Fibroblast of lung (primary cell): Measurements from ENCODE around the gene RHBDD3. TPM values are rescaled to one million over a fixed set of nuclear protein-coding genes. Genes with fewer than 3 reads are reported as not detected.

Experiments used
- DNase-seq, 2 donors: peaks; one replicate each; pipeline versions ENCODE4 v3.0.0 to v3.0.0-alpha.2; 2010; ENCODE audit warnings: low read depth in 2 of 2
- H2AFZ ChIP-seq: 2 replicates; pipeline ENCODE4 v1.5.1; 2012; ENCODE audit warnings: low read length, control low read depth, inconsistent platforms
- H3K27ac ChIP-seq: 2 replicates; pipeline ENCODE4 v1.5.1; 2011; ENCODE audit warnings: low read length, control low read depth; ENCODE audit not compliant: insufficient read depth
- H3K27me3 ChIP-seq: 2 replicates; pipeline ENCODE4 v1.5.1; 2011; ENCODE audit warnings: mild to moderate bottlenecking, low read length; ENCODE audit not compliant: control insufficient read depth, insufficient read depth
- H3K36me3 ChIP-seq: 2 replicates; pipeline ENCODE4 v1.5.1; 2011; ENCODE audit warnings: low read length; ENCODE audit not compliant: control insufficient read depth, insufficient read depth
- H3K4me1 ChIP-seq: 2 replicates; pipeline ENCODE4 v1.5.1; 2011; ENCODE audit warnings: low read length; ENCODE audit not compliant: control insufficient read depth, insufficient read depth; ENCODE audit errors: extremely low read depth
- H3K4me2 ChIP-seq: 2 replicates; pipeline ENCODE4 v1.5.1; 2011; ENCODE audit warnings: low read length, control low read depth; ENCODE audit not compliant: insufficient read depth; ENCODE audit errors: extremely low read depth
- H3K4me3 ChIP-seq, 4 experiments: fragments of 200-600 bp in 1 of 4; sonication (generic) in 1 of 4; replicated peaks in 1 of 4; 2 replicates each; pipeline ENCODE4 v1.5.1; 2011 to 2016; ENCODE audit warnings: low read length in 4 of 4, low read depth in 3 of 4, mild to moderate bottlenecking in 3 of 4, control low read depth in 2 of 4, inconsistent platforms in 1 of 4, mixed read lengths in 1 of 4; ENCODE audit not compliant: insufficient read depth in 1 of 4; ENCODE audit errors: control extremely low read depth in 1 of 4
- H3K79me2 ChIP-seq: 2 replicates; pipeline ENCODE4 v1.5.1; 2012; ENCODE audit warnings: mild to moderate bottlenecking, low read length, inconsistent platforms; ENCODE audit not compliant: control insufficient read depth, insufficient read depth
- H3K9ac ChIP-seq: 2 replicates; pipeline ENCODE4 v1.5.1; 2011; ENCODE audit warnings: mild to moderate bottlenecking, low read length, control low read depth; ENCODE audit not compliant: insufficient read depth
- H3K9me3 ChIP-seq: 2 replicates; pipeline ENCODE4 v1.5.1; 2012; ENCODE audit warnings: low read depth, low read length; ENCODE audit not compliant: control insufficient read depth, insufficient read depth
- H4K20me1 ChIP-seq: 2 replicates; pipeline ENCODE4 v1.5.1; 2011; ENCODE audit warnings: low read length; ENCODE audit not compliant: control insufficient read depth, insufficient read depth; ENCODE audit errors: extremely low read depth
- EZH2 ChIP-seq: IDR thresholded peaks from 2 replicates; pipeline ENCODE4 v1.5.1; 2012; ENCODE audit warnings: low read length, control low read depth, mild to moderate bottlenecking; ENCODE audit errors: missing control alignments
- polyA plus RNA-seq, 2 donors: library from polyadenylated mRNA; depleted of rRNA in 1 of 2; stranded (reverse) in 1 of 2; unstranded in 1 of 2; fragments of >200 nt; gene quantifications; 2 replicates each; pipeline ENCODE4 v1.2.1, GENCODE V29; 2011 to 2012; ENCODE audit warnings: missing spikeins in 1 of 2
- total RNA-seq: library from RNA; depleted of rRNA; stranded (reverse); fragments of >200 nt; gene quantifications from 2 replicates; pipeline ENCODE4 v1.2.1, GENCODE V29; 2014
- TF ChIP-seq, protein P1 (sequence below), 2 donors: IDR thresholded peaks in 1 of 2; conservative IDR thresholded peaks in 1 of 2; 1 replicate in 1 of 2; 2 replicates in 1 of 2; pipeline ENCODE4 v1.5.1; 2011 to 2012; ENCODE audit warnings: low read length in 2 of 2, control low read depth in 1 of 2, inconsistent platforms in 1 of 2, low read depth in 1 of 2, mild to moderate bottlenecking in 1 of 2

The RHBDD3 gene
- total and polyA plus RNA-seq, 2 donors (not counting 1 experiment from before 2014, with no cell fraction given), result 7.2 to 20.6 TPM

DNA sequence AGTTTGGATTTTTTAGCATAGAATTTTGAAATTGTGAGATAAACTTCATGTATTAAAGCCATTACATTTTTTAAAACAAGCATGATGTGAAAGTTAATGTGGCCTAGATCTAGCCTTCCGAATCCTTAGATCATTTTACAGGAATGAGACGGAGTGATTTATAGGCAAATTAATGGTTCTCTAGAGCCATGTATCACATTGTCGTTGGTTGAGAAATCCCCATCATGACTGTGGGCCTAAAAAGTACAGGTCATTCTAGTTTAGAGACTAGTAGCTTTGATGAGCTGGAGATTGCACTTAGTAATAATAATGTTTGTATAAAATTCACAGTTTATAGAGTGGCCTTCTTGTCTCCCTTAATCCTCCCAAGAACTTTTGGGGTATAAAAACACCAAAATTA is 7.4 kb upstream of the RHBDD3 start:
- peaks cover 92% of the 10 kb centered on the region for H3K79me2 ChIP-seq
- H3K4me2 ChIP-seq, result no peak overlapping the region
- no peak overlapping the region for H3K9ac ChIP-seq
- no peak for DNase-seq
- H3K27ac ChIP-seq, result no peak overlapping the region
- H3K36me3 ChIP-seq, result peaks cover 13% of the 10 kb centered on the region
- H3K27me3 ChIP-seq, result no peaks in the 10 kb centered on the region
- peaks cover 22% of the 10 kb centered on the region for H4K20me1 ChIP-seq
- TF ChIP-seq EZH2, result no peak
- TF ChIP-seq, protein P1, sequence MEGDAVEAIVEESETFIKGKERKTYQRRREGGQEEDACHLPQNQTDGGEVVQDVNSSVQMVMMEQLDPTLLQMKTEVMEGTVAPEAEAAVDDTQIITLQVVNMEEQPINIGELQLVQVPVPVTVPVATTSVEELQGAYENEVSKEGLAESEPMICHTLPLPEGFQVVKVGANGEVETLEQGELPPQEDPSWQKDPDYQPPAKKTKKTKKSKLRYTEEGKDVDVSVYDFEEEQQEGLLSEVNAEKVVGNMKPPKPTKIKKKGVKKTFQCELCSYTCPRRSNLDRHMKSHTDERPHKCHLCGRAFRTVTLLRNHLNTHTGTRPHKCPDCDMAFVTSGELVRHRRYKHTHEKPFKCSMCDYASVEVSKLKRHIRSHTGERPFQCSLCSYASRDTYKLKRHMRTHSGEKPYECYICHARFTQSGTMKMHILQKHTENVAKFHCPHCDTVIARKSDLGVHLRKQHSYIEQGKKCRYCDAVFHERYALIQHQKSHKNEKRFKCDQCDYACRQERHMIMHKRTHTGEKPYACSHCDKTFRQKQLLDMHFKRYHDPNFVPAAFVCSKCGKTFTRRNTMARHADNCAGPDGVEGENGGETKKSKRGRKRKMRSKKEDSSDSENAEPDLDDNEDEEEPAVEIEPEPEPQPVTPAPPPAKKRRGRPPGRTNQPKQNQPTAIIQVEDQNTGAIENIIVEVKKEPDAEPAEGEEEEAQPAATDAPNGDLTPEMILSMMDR (conservative IDR thresholded peaks at IDR 0.05 in 1 of 2, IDR thresholded peaks at IDR 0.05 in 1 of 2; ENCODE audit: low read depth in 1 of 2, low read length in 2 of 2), result no peak
- H3K9me3 ChIP-seq, result no peaks in the 10 kb centered on the region
- H3K4me1 ChIP-seq, result peaks cover 7% of the 10 kb centered on the region
- H2AFZ ChIP-seq, result no peak overlapping the region
- no peak overlapping the region for H3K4me3 ChIP-seq

GRCh38 chr22:29272624-29273023 is 4.8 kb upstream of the RHBDD3 start:
- no peak overlapping the region for H3K27ac ChIP-seq
- H3K4me3 ChIP-seq, result no peak overlapping the region
- no peak overlapping the region for H3K4me2 ChIP-seq
- DNase-seq, result no peak
- H3K9me3 ChIP-seq, result no peaks in the 10 kb centered on the region
- peaks cover 24% of the 10 kb centered on the region for H4K20me1 ChIP-seq
- no peak overlapping the region for H3K9ac ChIP-seq
- peaks cover 94% of the 10 kb centered on the region for H3K79me2 ChIP-seq
- peaks cover 10% of the 10 kb centered on the region for H3K36me3 ChIP-seq
- no peak overlapping the region for H2AFZ ChIP-seq
- peaks cover 13% of the 10 kb centered on the region for H3K4me1 ChIP-seq
- TF ChIP-seq EZH2, result no peak
- TF ChIP-seq, protein P1 (conservative IDR thresholded peaks at IDR 0.05 in 1 of 2, IDR thresholded peaks at IDR 0.05 in 1 of 2; ENCODE audit: low read depth in 1 of 2, low read length in 2 of 2), result no peak
- H3K27me3 ChIP-seq, result no peaks in the 10 kb centered on the region

DNA sequence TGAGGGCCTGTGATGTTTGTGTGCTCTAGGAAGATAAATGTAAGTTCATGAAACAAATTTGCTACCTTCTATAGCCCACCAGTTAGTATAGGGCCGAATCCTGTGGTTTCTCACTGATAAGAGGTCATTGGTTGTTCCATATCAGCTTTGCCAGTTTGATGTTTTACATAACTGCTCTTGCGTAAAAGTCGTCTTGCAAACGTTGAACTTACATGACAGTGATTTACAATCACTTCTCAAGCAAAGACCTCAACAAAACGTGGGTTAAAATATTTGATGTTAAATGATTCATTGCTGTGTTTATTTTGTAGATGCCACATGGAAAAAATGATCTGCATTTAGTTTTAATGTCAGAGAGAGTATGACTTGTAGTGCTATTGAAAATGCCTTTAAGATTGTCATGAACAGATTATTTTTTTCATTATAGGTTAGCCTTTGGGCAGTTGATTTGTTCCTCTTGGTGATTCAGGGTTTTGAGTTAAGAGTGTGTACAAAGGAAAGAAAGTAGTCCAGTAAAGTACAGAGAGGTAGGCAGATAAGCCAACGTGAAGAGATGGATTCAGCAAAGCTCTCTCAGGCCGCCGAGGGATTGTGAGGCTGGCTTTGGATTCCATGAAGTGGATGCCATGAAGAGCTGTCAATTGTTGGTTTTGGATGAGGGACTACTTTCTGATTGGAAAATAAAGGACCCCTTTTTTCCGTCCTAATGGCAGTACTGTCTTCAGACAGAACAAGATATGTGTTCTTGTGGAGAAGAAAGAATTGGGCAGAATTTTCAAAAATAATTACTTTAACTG is 2.9 kb upstream of the RHBDD3 start:
- Histone ChIP-seq H3K4me2 (peak overlapping the region; percentile 100), H3K9me3 (no peaks in the 10 kb centered on the region), H3K27me3 (no peaks in the 10 kb centered on the region), H3K4me1 (peaks cover 26% of the 10 kb centered on the region), H3K79me2 (peaks cover 87% of the 10 kb centered on the region), H3K27ac (peak overlapping the region; percentile 100), H3K9ac (no peak overlapping the region), H3K36me3 (peaks cover 5% of the 10 kb centered on the region), H2AFZ (no peak overlapping the region), H3K4me3 (peak overlapping the region; percentile 82 to 91 (median 88)), H4K20me1 (peaks cover 24% of the 10 kb centered on the region)
- DNase-seq, result peak; percentile 43 to 62
- TF ChIP-seq, protein P1 (conservative IDR thresholded peaks at IDR 0.05 in 1 of 2, IDR thresholded peaks at IDR 0.05 in 1 of 2; ENCODE audit: low read depth in 1 of 2, low read length in 2 of 2), result no peak
- TF ChIP-seq EZH2, result no peak
